HG02885 (cell line): Measurements from ENCODE around the gene CDH4.

Experiments
- ATAC-seq: cut with Tn5 transposase; IDR thresholded peaks from one replicate; pipeline ENCODE4 v1.9.1; 2021; ENCODE audit warnings: mild to moderate bottlenecking; ENCODE audit not compliant: unreplicated experiment, poor library complexity

The CDH4 gene

DNA sequence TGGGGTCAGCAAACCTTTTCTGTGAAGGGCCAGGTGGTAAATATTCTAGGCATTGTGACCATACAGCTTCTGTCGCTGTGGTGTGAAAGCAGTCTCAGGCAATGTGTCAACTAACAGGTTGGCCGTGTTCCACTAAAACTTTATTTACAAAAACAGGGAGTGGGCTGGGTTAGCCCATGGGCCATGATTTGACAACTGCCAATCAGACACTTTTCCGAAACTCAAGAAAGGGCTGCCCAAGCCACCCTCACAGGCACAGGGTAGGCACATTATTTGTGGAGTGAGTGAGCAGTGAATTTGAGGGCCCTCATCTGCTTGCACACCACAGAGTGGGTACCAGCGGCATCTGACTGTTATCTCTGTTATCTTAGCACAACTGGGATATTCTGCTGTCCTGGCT is 523.4 kb downstream of the CDH4 start:
- no peak for ATAC-seq

DNA sequence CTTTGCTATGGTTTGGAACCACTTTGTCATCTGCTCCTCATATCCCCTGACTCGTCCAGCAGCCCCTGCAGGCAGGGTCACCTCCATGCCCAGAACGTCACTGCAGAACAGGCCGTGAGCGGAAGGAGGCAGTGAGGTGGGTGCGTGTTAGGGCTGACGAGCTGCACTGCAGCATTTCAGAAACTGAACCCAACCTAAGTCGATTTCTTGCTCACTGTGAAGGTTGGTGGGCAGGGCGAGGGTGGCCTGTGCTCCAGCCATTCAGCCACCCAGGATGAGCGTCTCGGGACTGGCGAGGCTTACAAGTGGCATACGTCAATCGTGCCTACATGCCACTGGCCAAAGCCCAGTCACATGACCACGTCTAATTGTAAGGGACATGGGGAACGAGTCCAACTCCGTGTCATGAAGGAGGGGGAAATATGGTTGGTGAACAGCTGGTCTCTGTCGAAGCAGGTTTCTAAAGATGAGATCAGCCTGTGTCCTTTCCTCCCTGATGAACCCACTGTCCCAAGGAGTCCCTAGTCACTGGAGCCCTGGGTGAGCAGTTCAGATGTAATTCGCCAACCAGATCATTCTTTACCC is 524.5 kb downstream of the CDH4 start:
- no peak for ATAC-seq

DNA sequence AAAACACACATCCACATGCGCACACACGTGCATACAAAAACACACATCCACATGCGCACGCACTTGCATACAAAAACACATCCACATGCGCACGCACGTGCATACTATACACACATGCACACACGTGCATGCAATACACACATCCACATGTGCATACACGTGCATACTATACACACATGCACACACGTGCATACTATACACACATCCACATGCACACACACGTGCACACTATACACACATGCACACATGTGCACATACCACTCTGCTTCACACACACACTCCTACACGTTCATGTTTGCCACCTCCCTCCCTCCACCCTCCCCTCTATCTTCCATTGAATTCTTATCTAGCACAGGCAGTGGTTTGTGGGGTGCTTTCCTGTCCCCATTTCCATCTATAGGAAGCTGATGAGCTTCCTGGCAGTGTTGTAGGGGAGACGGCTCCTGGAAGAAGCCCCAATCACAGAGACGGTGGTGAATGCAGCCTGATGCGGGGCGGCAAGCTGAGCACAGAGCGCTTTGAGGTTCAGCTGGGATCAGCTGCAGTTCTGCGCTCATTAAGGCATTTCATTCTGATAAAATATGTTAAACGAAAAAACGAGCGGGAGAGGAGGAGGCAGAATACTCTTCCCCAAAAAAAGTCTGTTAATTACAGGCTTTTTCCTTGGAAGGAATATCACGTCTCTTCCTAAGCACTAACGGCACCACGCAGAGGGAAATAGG is 525.9 kb downstream of the CDH4 start:
- ATAC-seq, result no peak

DNA sequence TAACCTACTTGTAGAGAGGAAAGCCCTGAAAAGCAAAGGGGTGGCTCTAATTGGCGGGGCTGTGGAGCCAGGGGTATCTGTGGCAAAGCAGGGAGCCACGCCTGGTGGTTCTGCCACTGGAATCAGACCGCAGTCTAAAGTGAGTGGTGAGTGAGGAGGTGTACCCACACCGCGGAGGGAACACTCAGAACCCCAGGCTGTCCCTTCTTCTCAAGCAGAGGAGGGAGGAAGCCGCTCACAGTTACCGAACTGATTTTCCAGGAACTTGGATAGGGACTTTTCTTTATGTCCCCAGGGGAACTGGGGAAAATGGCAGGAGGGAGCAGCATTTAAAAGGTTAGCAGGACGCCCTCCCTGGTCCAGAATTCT is 526.4 kb downstream of the CDH4 start:
- ATAC-seq, result no peak

DNA sequence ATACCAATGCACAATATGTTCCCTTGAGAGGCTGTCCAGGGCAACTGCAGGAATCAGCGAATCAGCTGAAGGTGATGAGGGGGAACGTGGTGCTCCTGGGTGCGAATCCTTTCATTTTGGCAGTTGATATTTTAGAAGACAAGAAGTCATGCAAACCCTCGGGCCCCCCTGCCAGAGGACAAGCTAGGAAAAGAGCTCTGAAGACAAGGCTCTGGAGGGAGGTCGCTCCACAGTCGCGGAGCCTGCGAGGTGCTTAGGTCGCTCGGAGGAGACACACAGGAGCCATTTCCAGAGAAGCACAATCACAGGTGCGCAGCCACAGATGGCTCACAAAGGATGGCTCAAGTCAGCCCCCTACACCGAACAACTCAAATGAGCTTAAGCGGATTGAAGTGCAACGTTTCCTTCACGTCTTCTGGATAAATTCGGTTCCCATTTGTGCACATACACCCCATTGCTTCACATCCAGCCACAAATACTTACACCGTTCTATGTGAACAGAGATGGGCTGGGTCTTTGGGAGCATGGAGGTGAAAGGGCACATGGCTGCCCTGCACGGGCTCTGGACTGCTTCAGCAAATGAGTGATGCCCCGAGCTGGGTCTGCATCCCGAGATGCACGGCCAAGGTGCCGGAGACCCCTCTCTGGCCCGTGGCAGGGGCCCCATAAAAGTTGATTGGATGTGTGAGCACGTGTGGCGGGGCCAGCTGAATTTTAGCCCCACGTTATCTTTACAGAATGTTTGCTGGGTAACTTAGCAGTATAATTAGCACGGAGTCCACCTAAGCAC is 527.3 kb downstream of the CDH4 start:
- ATAC-seq, result no peak

DNA sequence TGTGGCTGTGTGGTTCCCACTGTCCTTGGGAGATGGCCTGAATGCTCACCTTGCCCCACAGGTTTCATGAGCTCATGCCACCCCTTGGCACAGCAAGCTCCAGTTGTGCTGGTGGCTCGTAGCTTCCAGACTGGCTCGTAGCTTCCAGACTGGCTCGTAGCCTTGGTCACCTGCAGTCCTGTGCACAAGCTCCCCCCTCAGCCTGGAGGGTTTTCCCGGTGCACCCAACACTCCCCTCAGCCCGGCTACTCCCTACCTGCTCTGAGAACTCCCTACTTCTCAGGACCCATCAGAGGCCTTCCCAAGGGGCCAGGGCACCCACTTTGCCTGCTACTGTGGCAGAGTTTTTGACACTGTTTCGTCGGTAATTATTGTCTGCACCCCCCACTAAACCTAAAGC is 528.0 kb downstream of the CDH4 start:
- no peak for ATAC-seq

DNA sequence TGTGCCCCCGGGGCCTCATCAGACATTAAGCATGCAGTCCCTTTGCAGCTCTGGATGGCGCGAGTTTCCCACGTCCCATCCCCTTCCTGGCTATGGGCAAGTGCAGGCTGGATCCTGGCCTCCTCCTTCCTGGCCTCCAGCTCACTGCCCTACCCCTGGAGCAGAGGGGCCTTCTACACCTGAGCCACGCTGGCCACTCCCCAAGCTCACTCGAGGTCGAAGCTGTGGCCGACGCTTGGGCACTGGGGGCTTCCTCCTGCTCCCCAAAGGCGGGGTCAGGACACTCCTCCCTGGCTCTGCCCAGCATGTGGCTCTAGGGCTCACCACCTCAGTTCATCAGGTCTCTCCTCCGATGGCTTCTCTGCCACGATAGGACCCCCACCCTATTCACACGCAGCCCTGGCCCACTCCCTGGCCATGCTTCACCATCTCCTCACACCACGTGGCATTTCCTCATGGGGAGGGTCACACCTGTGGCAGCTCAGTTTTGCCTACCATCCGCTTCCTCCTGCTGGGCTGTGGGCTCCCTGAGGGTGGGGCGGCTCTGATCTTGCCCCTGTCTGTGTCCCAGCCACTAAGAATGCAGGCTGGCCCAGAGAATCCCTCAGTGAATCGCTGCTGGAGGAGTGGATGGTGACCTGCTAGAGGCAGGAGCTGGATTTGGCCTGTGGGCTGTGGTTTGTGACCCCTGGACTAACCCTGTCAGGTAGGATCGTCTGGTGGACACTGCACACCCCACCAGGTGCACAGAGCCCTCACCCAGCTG is 532.9 kb downstream of the CDH4 start:
- no peak for ATAC-seq

DNA sequence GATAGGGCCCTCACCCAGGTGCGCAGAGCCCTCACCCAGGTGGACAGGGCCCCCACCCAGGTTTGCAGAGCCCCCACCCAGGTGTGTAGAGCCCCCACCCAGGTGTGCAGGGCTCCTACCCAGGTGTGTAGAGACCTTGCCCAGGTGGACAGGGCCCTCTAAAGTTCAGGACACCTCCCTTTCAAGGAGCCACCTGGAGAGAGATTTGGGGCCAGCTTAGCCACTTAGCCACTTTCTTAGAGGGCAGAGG is 533.4 kb downstream of the CDH4 start:
- ATAC-seq, result no peak

DNA sequence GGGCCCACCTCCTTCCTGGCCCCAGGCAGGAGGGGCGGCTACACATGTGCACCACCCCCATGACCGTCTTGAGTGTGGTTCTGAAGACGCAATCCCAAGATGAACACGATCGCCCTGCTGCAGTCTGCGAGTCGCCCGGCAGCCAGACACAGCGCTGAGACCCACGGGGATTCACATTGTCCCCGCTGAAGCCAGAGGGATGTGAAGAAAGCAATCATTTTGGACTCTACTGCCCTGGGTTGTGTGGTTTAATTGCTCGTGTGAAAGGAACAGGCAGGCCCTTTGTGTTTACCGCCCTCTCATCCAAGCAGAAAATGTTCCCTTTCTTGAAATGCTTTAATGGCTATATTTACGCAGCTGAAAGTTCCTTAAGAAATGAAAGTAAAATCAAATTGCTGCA is 534.2 kb downstream of the CDH4 start:
- no peak for ATAC-seq

DNA sequence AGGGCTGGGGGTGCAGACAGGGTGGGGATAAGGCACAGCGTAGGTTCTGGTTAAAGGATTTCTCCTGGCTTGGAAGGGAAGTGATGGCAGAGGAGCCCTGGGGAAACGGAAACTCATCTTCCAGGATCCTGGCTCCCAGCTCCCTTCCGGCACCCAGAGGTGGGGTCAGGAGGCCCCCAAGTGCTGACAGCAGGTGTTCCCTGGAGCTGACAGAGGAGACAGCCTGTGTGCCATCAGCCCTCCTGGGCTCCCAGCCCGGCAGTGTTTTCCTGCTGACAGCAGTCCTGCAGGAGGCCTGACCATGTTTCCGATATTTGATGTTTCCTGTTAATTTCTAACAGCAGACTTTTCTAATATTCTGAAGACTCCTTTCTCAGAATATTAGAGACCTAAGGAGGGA is 536.3 kb downstream of the CDH4 start:
- ATAC-seq, result no peak

DNA sequence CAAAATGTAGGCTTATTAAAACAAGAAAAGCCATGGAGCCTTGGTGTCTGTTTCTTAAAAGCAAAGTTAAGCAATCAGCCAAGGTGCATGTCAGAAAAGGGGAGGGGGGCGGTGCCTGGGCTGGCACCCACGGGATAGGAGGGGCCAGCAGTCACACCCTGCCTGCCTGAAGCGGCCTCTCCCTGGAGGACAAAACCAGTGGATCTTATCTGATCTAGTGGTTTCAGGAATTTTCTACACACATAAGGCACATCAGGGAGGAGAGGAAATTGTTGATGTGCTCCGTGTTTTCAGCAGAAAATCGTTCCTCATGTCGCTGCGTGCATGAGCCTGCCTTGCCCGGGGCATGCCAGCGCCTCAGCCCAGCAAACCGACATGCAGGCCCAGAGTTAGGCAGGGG is 537.3 kb downstream of the CDH4 start:
- no peak for ATAC-seq

DNA sequence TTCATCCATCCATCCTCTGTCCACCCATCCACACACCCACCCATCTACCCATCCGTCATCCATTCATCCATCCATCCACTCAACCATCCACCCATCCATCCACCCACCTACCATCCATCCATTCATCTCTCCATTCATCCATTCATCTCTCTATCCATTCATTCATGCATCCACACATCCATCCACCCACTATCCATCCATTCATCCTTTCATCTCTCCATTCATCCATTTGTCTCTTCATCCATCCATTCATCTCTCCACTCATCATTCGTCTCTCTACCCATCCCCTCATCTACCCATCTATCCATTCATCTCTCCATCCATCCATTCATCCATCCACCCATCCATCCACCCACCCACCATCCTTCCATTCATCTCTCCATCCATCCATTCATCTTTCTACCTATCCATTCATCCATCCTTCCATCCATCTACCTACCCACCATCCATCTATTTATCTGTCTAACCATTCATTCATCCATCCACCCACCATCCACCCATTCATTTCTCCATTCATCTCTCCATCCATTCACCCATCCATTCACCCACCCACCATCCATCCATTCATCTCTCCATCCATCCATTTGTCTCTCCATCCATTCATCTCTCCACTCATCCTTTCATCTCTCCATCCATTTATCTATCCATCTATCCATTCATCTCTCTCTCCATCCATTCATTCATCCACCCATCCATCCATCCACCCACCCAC is 538.2 kb downstream of the CDH4 start:
- no peak for ATAC-seq

DNA sequence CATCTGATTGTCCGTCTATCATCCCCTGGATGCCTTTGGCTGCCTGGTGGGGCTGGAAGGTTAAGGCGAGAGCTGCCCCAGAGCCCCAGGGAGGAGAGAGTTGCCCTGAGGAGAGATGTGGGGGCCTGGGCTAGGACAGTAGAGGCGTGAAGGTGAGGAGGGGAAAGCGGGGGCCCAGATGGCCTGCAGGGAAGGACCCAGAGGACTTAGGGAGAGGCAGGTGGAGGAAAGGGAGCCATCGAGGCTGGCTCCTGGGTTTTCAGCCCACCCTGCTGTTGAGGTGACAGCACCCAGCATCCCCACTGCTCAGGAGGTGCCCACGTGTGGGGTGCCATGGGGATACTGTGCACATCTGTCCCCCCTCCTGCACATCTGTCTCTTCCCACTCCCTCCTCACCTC is 539.9 kb downstream of the CDH4 start:
- ATAC-seq, result no peak

DNA sequence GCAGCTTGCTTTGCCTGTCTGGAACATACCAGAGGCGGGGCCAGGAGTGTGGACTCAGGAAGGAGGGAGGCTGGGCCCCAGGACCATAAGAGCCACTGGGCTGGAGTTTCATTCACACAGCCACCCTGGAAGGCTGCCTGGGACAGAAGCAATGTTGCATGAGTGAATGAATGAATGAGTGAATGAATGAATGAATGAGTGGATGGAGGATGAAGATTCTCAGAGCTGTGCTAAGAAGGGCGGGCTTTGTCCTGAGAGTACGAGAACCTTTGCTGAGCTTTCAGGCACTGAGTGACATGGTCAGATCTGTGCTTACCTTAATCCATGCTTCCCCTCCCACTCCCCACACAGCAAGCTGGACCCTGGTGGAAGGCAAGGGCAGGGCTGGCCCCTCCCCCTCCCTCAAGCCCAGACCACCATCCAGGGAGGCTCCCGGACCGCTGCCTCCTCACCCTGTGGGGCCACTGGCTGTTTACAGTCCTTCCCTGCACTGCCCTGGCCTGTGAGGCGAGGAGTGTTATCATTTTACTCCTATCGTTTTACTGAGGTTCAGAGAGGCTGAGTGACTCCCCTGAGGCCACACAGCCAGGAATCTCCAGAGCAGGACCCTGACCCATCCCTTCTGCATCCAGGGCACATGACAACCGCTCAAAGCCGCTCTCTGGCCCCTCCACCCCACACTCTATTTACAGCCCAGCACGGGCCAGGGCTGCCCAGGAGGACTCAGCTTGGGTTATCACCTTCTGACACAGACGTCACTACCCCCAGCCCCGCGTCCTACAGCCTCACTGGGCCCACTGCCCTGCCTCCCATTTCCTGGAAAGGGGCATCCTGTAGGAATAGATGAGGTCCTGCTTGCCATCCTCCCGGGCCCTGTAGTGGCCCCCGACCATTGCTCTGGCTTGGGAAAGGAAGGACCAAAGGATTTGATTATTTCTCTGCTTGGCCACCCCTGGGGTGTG is 543.9 kb downstream of the CDH4 start:
- no peak for ATAC-seq

DNA sequence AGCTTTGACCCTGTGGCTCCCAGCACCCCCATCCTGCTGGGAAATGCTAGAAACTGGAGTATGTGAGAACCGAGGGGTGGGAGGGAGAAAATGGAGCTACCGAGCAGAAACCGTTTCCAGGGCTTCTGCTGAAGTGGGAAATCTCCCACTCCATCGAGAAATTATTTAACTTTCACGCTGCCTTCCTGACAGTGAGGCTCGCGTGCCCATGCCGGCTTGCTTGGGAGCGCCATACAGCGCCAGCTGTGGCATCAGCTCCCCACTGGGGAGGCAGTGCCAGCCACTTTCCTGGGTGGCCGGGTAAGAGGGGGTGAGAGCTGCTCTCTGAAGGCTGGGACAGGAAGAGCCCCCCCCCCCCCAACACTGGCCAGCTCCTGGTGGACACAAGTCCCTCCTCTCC is 544.7 kb downstream of the CDH4 start:
- no peak for ATAC-seq

DNA sequence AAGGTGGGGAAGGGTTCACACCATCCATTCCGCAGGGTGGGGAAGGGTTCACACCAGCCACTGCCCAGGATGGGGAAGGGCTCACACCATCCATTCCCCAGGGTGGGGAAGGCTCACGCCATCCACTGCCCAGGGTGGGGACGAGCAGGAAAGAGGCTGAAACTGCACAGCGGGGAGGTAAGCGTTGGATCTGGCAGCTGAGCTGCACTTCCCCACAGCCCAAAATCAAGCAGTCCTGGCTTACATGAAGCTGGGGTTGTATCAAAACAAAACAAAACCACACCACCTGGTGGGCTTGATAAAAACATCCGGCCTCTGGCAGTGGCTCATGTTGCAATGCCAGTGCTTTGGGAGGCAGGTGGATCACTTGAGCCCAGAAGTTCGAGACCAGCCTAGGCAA is 545.1 kb downstream of the CDH4 start:
- no peak for ATAC-seq

DNA sequence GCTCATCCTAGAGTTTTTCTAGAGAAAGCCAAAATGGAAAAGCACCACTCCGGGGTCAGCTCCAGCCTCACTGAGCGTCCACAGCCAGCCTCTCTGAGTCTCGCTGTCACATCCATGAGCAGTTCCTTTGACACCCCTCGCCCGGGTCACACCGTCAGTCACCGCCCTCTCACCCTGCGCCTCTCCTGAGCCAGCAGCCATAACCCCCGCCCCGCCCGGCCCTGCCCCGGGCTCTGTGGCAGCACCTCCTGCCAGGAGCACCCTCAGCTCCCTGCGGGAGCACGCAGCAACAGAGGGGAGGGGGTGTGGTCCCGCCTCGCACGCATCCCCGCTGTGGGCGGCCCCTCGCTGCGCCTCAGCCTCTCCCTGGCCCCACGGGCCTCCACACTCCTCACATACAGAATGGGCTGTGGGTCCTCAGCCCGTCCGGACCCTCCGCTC is 545.9 kb downstream of the CDH4 start:
- no peak for ATAC-seq

DNA sequence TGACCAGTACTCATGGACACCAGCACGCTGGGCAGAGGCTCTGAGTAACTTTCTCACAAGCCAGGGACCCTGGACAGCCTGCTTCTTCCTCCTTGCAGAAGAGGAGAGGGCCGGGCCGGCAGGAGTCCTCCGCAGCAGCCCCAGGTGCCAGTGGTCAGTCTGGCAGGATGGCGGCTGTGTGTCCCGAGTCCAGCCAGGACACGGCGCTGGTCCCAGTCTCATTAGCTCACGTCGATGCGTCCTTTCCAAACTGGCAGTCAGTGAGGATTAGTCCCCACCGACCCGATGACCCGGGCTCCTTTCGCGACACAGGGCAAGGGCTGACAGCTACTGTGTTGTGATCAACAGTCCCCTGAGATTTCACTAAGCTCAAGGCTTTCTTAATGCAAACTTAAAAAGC is 546.6 kb downstream of the CDH4 start:
- no peak for ATAC-seq

DNA sequence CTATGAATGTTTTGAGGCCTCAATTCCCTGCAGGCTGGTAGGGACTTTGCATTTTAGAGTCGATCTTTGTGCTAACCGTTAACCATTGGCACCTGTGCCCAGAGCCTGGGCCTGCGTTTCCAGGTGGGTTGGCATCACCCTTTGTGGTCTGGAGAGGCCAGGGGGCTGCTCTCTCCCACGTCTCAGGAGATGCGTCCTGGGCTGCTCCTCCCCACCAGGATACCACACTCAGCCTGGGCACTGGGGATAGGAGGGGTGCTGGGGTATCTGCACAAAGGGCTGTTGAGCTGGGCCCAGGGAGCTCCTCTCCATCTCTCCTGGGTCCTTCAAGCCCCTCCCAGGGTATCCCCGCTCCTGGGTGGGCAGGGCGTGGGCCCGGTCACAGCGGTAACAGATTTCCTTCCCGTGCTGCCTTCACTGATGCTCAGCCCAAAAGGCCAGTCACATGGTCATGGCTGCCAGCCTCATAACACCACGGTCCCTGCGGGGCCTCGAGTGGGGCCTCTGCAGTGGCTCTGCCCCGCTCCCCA is 547.4 kb downstream of the CDH4 start:
- ATAC-seq, result no peak
